NB4 (cell line): Measurements from ENCODE around the gene STK11IP.

ENCODE experiments used
- MYC ChIP-seq: IDR thresholded peaks from 2 replicates; pipeline ENCODE4 v1.6.1; 2011; ENCODE audit warnings: low read depth, low read length
- POLR2A ChIP-seq: IDR thresholded peaks from 2 replicates; pipeline ENCODE4 v1.6.1; 2011; ENCODE audit warnings: mild to moderate bottlenecking; ENCODE audit not compliant: insufficient read length; ENCODE audit errors: extremely low read depth
- TF ChIP-seq, protein P1 (sequence below): IDR thresholded peaks from one replicate; pipeline ENCODE4 v1.5.1; 2012; ENCODE audit warnings: low read depth, low read length

DNA sequence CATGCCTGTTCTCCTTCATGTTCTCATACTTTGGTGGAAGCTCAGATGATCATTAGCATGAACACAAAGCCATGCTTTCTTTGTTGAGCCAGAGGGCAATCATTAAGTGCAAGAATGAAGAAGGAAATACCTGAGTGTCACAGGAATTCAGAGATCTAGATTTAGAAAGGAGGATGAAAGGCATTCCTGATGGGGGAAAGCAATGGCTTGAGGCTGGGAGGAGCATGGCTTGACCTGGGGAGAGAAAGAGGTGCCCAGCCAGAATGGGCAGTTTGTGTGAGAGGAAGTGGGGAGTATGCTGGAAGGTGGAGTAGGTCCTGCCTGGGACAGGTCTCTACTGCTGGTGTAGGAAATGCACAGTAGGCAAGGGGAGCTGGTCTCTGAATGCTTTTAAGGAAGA, 64.9 kb downstream of the STK11IP start:
- TF ChIP-seq, protein P1, sequence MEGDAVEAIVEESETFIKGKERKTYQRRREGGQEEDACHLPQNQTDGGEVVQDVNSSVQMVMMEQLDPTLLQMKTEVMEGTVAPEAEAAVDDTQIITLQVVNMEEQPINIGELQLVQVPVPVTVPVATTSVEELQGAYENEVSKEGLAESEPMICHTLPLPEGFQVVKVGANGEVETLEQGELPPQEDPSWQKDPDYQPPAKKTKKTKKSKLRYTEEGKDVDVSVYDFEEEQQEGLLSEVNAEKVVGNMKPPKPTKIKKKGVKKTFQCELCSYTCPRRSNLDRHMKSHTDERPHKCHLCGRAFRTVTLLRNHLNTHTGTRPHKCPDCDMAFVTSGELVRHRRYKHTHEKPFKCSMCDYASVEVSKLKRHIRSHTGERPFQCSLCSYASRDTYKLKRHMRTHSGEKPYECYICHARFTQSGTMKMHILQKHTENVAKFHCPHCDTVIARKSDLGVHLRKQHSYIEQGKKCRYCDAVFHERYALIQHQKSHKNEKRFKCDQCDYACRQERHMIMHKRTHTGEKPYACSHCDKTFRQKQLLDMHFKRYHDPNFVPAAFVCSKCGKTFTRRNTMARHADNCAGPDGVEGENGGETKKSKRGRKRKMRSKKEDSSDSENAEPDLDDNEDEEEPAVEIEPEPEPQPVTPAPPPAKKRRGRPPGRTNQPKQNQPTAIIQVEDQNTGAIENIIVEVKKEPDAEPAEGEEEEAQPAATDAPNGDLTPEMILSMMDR, result no peak
- TF ChIP-seq POLR2A, result no peak
- no peak for TF ChIP-seq MYC
